Nephron progenitor cell (in vitro differentiated cells): ENCODE results near the gene ZNF2.

Source experiments
- DNase-seq: peaks from one replicate; pipeline ENCODE4 v3.0.0; 2021
- H3K27ac Mint-ChIP-seq: 2 replicates; pipeline ENCODE4 v1.8.0; 2021; ENCODE audit warnings: mild to moderate bottlenecking, moderate library complexity, mixed read lengths
- H3K27me3 Mint-ChIP-seq: 2 replicates; pipeline ENCODE4 v1.8.0; 2021; ENCODE audit warnings: mild to moderate bottlenecking, low read depth, mixed read lengths; ENCODE audit not compliant: poor library complexity
- H3K36me3 Mint-ChIP-seq: 2 replicates; pipeline ENCODE4 v1.8.0; 2021; ENCODE audit warnings: low read depth, mixed read lengths
- H3K4me1 Mint-ChIP-seq: 2 replicates; pipeline ENCODE4 v1.8.0; 2021; ENCODE audit warnings: mixed read lengths
- H3K4me3 Mint-ChIP-seq: 2 replicates; pipeline ENCODE4 v1.8.0; 2021; ENCODE audit warnings: mild to moderate bottlenecking, moderate library complexity, mixed read lengths
- H3K9me3 Mint-ChIP-seq: 2 replicates; pipeline ENCODE4 v1.8.0; 2021; ENCODE audit warnings: mild to moderate bottlenecking, moderate library complexity, mixed read lengths
- CTCF ChIP-seq: fragments of 200-600 bp; sonication (generic); IDR thresholded peaks from 2 replicates; pipeline ENCODE4 v1.5.0; 2021; ENCODE audit warnings: antibody characterized with exemption

ZNF2 gene

GRCh38 chr2:95165371-95166064, at the start of gene ZNF2:
Gene ZNF2, plus strand, starts transcription at chr2:95165809. Its CDS starts 10,418 bp downstream, at chr2:95176227.
- Mint-ChIP-seq H3K27me3 (no peaks in the 10 kb centered on the region), H3K36me3 (peaks cover 21% of the 10 kb centered on the region), H3K4me1 (peaks cover 35% of the 10 kb centered on the region), H3K4me3 (peak within 1 kb of the TSS; percentile 98), H3K9me3 (peaks cover 16% of the 10 kb centered on the region), H3K27ac (peak within 1 kb of the TSS; percentile 98)
- TF ChIP-seq CTCF: no peak
- DNase-seq: peak; percentile 97

DNA sequence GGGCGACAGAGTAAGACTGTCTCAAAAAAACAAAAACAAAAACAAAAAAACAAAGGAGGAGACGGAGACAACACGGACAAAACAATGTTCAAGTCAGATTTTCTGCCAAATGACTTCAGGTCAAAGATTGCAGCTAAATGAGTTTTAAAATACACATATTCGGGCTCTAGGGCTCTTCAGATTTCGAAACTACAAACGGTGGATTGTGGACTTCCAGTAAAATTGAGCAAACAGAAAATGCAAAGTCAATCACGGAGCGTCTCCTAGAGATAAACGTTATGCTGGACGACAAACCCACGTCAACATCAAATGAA, 44.6 kb upstream of the ZNF2 start:
- DNase-seq: no peak
- TF ChIP-seq CTCF: no peak
- Mint-ChIP-seq H3K4me1 (peaks cover 22% of the 10 kb centered on the region), H3K4me3 (peak overlapping the region; percentile 98), H3K27ac (peak overlapping the region; percentile 95), H3K36me3 (peaks cover 26% of the 10 kb centered on the region), H3K27me3 (peaks cover 17% of the 10 kb centered on the region), H3K9me3 (peaks cover 4% of the 10 kb centered on the region)

GRCh38 chr2:95121407-95122196, 44.0 kb upstream of the ZNF2 start, which contains the start of gene MRPS5:
Gene MRPS5, minus strand, starts transcription at chr2:95121808. Its CDS starts 17 bp downstream, at chr2:95121791.
- DNase-seq: peak; percentile 96
- Mint-ChIP-seq H3K27ac (peak within 1 kb of the TSS; percentile 95), H3K27me3 (peaks cover 17% of the 10 kb centered on the region), H3K4me1 (peaks cover 22% of the 10 kb centered on the region), H3K4me3 (peak within 1 kb of the TSS; percentile 98), H3K9me3 (peaks cover 7% of the 10 kb centered on the region), H3K36me3 (peaks cover 23% of the 10 kb centered on the region)
- no peak for TF ChIP-seq CTCF

DNA sequence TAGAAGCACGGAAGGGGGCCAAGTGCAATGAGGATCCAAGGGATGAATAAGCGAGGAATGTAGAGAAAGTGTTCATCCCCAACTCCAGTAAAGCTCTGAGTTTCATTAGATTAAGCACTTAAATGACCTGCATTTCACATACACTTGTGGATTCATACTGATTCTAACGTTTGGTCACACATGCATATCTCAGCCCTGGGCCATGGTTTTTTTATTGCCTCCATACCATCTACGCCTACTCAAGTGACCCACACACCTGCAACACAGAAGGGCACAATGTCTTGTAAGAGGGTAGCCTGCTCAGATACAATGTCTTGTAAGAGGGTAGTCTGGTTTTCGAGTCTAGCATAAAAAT, 43.4 kb upstream of the ZNF2 start:
- Mint-ChIP-seq H3K4me3 (peak overlapping the region; percentile 98), H3K27me3 (peaks cover 17% of the 10 kb centered on the region), H3K36me3 (peaks cover 19% of the 10 kb centered on the region), H3K27ac (no peak overlapping the region), H3K9me3 (peaks cover 10% of the 10 kb centered on the region), H3K4me1 (peaks cover 22% of the 10 kb centered on the region)
- TF ChIP-seq CTCF: no peak
- no peak for DNase-seq

- Mint-ChIP-seq H3K27ac (no peak overlapping the region), H3K4me3 (no peak overlapping the region), H3K36me3 (peaks cover 59% of the 10 kb centered on the region), H3K9me3 (peaks cover 88% of the 10 kb centered on the region), H3K27me3 (peaks cover 4% of the 10 kb centered on the region), H3K4me1 (no peaks in the 10 kb centered on the region)
- no peak for DNase-seq
- TF ChIP-seq CTCF: no peak
These were observed 26.9 kb upstream of the ZNF2 start for GRCh38 chr2:95138702-95139101.
